Suppressor macrophage treated with lipopolysaccharide for 1 hour (primary cell): Measurements from ENCODE around the gene LNPEP.
"Not testable (repeated sequence)": the region's sequence is repeated elsewhere in the genome, so short reads cannot be mapped to it uniquely, and the experiment has no call there.

Source experiments
- DNase-seq, 3 donors: peaks; one replicate each; pipeline ENCODE4 v3.0.0-alpha.2; 2020 to 2022

The LNPEP gene

GRCh38 chr5:97070234-97070633, 134.4 kb downstream of the LNPEP start:
- no peak for DNase-seq

GRCh38 chr5:97071101-97071500, 135.2 kb downstream of the LNPEP start:
- peak; percentile 26 to 46 (median 36) for DNase-seq

DNA sequence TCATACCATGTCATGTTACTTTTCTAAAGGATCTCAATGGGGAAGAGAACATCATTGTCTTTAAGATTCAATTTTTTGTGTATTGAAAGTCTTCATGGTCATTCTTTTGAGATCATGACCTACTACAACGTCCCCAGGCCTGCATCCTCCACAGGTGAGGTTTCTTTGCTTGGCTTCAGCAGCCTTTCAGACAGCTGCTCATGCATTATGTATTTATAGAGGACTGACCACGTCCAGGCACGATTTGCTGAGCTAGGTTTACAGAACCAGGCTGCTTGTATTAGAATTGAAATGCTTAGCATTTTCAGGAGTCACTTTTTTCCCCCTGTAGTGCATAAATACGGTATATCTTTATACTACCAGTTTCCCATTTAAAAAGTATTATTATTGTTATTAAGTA, 136.1 kb downstream of the LNPEP start:
- no peak for DNase-seq

- DNase-seq: no peak
These were observed 136.8 kb downstream of the LNPEP start for GRCh38 chr5:97072696-97073095.

GRCh38 chr5:97073420-97073819, 137.5 kb downstream of the LNPEP start:
- DNase-seq: no peak

- DNase-seq: no peak
These were observed 139.1 kb downstream of the LNPEP start for GRCh38 chr5:97074859-97075489.

DNA sequence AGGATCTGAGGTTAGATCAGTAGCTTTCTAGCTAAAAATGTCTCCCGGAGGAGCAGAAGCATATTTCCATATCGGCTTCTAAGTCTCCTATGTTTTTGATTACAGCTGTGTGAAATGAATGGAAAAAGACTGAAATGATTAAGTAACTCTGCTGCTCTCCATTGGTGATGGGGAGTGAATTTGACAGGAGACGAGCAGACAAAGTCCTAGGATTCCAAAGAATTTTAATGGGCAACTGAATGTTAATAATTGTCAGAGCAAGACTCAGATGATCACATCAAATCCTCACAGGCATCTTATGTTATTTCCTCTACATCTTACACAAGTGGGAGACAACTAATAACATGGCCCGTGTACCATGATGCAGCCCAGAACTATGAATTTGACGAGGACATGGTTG, 139.8 kb downstream of the LNPEP start:
- no peak for DNase-seq

DNA sequence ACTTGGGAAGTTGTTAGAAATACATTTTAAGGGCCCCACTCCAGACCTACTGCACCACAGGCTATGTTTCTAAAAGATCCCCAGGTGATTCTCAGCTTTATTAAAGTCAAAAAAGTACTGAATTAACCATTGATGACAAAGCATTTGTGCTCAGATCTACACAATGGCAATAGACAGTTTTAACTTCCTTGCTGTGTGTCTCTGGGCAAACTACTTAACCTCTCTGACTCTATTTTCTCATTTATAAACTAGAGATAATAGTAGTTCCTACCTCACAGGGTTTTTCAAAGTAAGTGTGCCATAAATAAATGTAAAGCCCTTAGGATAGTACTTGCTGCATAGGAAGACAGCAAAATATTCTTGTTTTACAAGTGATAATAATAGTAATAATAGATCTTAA, 140.2 kb downstream of the LNPEP start:
- DNase-seq: no peak

DNA sequence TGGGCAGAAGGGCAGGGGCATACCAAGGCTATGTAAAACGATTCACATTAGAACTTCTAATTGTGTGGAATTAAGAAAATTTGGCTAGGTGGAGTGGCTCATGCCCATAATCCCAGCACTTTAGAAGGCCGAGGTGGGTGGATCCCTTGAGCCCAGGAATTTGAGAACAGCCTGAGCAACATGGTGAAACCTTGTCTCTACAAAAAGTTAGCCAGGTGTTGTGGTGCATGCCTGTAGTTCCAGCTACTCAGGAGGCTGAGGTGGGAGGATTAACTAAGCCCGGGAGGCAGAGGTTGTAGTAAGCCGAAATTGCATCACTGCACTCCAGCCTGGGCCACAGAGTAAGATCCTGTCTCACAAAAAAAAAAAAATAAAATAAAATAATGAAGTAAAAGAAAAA, 141.4 kb downstream of the LNPEP start:
- no peak for DNase-seq

DNA sequence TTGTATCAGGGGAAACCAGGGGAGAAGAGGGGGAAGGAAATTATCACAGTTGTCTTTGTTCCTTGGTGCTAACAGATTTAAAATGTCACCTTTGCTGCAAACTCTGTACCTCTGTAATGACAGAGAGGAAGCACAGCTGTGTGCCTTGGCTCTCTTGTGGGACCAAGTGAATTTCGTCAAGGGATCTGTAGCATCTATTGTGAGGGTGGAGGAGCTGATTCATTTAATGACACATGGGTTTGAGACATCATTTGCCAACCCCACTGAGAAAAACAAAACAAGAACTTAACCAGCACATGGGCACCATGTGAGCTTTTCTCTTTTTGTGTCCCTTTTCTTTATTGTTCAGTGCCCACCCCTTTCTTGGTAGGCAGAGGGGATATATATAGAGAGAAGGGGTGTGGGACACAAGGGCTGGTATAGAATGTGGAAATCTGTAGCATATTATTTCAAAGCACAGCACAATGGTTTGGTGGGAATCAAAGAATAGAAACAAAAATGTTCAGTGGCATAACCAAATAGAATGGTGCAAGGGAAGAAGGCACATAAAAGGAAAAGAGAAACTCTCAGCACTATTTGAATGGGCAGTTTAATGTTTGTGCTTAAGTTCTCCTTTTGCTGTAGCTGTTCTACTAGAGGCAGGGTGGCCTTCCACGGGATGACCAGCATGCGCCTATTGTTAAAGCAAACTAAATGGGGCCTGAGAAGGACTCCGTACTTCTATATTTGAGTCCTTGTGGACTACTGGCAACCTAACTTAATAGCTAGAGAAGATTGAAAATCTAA, 143.3 kb downstream of the LNPEP start:
- peak; percentile 70 to 80 (median 75) for DNase-seq

- DNase-seq: not testable (repeated sequence)
These were observed 149.0 kb downstream of the LNPEP start for GRCh38 chr5:97084782-97085458.

- DNase-seq: peak; percentile 77 to 88 (median 86)
These were observed 149.7 kb downstream of the LNPEP start for GRCh38 chr5:97085459-97086181.
